ENCODE measurements around the gene BCKDHA. TPM values are rescaled to one million over a fixed set of nuclear protein-coding genes. Genes with fewer than 3 reads are reported as not detected.
"Not testable (repeated sequence)": the region's sequence is repeated elsewhere in the genome, so short reads cannot be mapped to it uniquely, and the experiment has no call there.

BCKDHA gene
- total RNA-seq, 1 experiment from 2014 or later, result 196 TPM

DNA sequence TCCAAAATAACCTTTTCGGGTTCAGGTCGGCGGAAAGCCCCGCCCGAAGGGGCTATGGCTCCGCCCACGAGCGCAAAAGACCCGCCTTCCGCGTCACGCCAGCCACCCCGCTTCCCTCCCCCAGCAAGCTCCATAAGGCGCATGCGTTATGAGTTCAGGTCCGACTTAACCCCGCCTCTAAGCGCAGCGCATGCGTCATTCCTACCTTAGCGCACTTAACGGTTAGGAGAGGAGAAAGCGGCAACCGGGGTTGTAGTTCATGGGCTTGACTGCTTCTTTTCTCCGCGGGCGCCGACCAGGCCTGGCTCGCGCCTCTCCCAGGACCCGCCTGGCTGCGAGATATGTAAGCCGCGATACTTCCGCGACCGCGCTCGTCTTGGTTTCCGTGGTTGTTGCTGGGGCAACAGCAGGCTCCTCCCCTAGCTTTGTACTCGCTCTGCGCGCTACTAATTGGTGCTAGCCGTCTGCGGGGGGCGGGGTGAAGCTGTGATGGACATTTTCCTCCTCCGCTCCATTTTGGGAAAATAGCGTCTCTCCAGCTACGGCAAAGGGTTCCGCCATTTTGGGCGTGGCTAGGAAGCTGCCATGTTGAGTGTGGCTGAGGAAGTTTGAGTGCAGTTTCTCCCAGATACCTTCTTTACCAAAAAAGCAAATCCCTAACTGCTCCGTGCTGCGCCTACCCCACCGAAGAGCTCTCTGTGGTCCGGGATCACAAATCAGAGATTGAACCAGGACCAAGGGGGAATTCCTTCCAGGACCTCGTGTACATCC lies 33.7 kb upstream of the BCKDHA start, which contains the start of gene B9D2:
TSS of gene B9D2 (minus strand) at position 397 of the 771 bp plus-strand sequence. CDS start 630 bp downstream, outside the sequence.
- in situ Hi-C loops (cut with HindIII; ENCODE audit: low pct_unique_long_range_greater_than_20kb, low sequenced_read_pairs), result no loop called here
- DNase-seq (ENCODE audit: low read depth), result peak; percentile 100

DNA sequence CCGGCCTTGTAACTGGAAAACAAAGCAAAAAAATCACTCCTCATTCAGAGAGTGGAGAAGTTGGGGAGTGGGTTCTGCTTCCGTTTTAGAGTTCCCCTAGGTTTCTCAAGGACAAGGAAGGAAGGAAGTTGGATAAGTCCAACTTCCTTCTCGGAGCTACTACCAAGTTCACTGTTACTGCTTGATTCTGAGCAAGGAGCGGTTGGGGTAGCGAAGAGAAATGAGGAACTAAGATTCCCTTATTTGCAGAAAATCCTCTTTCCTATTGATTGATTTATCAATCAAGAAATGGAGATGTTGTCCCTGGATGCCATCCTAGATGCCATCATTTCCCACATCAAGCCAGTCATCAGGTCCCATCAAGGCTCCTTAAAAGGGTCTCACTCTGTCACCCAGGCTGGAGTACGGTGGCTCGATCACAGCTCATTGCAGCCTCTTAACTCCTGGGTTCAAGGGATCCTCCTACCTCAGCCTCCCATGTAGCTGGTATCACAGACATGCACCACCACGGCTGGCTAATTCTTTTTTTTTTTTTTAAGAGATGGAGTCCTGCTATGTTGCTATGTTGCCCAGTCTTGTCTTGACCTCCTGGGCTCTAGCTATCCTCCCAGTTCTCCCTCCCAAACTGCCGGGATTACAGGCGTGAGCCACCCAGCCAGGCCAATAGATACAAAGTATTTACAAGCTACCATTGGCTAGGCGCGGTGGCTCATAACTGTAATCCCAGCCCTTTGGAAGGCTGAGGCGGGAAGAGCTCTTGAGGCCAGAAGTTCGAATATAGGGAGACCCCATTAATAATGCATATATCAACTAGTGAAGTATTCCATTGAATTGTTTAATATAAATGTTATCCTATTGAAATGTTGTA lies 32.9 kb upstream of the BCKDHA start:
- DNase-seq (ENCODE audit: low read depth), result no peak
- in situ Hi-C loops (cut with HindIII; ENCODE audit: low pct_unique_long_range_greater_than_20kb, low sequenced_read_pairs), result no loop called here

DNA sequence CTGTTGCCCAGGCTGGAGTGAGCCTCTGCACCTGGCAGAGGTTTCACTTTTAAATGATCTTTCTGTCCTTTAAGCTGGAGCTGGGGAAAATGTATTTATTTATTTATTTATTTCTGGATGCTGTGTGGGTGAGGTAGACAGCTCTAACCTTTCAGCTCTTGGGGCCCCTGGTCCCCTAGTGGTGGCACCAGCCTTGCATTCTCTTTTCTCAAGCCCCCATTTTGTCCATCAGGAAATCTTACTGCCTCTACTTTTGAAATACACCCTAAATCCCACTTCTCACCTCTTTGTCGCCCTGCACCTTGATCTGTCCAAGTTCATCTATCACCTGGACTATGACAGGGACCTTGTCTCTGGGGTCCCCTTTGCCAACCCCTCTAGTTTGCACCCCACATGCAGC lies 31.5 kb upstream of the BCKDHA start:
- DNase-seq (ENCODE audit: low read depth), result no peak
- in situ Hi-C loops (cut with HindIII; ENCODE audit: low pct_unique_long_range_greater_than_20kb, low sequenced_read_pairs), result no loop called here

DNA sequence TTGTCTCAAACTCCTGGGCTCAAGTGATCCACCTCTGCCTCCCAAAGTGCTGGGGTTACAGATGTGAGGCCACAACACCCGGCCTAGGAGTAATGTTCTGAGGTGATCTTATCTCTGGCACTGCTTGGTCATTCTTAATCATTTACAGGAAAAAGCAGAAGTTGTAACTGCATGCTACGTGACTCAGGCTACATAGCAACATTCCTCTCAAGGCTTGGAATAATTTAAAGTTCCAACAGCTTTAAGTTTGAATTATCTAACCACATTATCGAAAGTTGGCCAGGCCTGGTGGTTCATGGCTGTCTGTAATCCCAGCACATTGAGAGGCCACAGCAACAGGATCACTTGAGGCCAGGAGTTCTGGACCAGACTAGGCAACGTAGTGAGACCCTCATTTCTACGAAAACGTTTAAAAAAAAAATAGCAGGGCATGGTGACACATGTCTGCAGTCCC lies 29.7 kb upstream of the BCKDHA start:
- peak; percentile 93 for DNase-seq (ENCODE audit: low read depth)
- in situ Hi-C loops (cut with HindIII; ENCODE audit: low pct_unique_long_range_greater_than_20kb, low sequenced_read_pairs), result no loop called here

DNA sequence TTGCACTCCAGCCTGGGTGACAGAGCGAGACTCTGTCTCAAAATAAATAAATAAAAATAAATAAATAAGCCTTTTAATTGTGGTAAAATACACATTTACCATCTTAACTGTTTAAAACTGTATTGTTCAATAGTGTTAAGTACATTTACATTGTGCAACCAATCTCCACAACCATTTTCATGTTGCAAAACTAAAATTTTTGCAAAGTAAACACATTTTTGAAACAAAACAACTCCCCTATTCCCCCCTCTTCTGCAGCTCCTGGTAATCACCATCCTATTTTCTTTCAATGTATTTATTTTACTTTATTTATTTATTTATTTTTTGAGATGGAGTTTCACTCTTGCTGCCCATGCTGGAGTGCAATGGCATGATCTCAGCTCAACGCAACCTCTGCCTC lies 27.8 kb upstream of the BCKDHA start:
- DNase-seq (ENCODE audit: low read depth), result no peak
- in situ Hi-C loops (cut with HindIII; ENCODE audit: low pct_unique_long_range_greater_than_20kb, low sequenced_read_pairs), result no loop called here

DNA sequence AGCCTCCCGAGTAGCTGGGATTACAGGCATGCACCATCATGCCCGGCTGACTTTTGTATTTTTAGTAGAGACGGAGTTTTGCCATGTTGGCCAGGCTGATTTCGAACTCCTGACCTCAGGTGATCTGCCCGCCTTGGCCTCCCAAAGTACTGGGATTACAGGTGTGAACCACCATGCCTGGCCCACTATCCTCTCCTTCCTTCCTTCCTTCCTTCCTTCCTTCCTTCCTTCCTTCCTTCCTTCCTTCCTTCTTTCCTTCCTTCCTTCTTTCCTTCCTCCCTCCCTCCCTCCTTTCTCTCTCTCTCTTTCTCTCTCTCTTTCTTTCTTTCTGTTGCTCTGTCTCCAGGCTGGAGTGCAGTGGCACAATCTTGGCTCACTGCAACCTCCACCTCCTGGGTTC lies 26.5 kb upstream of the BCKDHA start:
- DNase-seq (ENCODE audit: low read depth); in situ Hi-C loops (cut with HindIII; ENCODE audit: low pct_unique_long_range_greater_than_20kb, low sequenced_read_pairs): not testable (repeated sequence)

DNA sequence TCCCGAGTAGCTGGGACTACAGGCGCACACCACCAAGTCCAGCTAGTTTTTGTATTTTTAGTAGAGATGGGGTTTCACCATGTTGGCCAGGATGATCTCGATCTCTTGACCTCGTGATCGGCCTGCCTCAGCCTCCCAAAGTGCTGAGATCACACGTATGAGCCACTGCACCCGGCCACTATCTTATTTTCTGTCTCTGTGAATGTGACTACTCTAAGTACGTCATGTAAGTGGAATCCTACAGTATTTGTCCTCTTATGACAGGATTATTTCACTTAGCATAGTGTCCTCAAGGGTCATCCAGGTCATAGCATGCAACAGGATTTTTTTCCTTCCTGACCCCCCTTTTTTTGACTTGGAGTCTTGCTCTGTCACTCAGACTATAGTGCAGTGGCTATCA lies 26.1 kb upstream of the BCKDHA start:
- in situ Hi-C loops (cut with HindIII; ENCODE audit: low pct_unique_long_range_greater_than_20kb, low sequenced_read_pairs), result no loop called here

DNA sequence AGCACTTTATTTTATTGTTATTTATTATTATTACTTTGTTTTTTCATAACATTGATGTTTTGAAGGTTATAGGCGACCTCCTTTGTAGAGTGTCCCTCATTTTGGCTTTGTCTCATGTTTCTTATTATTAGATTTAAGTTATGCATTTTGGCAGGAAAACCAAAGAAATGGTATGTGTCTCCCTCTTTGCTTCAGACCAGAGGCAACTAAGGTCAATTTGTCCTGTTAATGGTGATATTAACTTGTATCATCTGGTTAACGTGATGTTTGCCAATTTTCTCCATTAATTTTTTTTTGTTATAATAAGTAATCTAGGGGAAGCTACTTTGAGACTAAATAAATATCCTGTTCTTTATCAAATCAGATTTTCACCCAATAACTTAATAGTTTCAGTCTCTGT lies 25.1 kb upstream of the BCKDHA start:
- in situ Hi-C loops (cut with HindIII; ENCODE audit: low pct_unique_long_range_greater_than_20kb, low sequenced_read_pairs), result no loop called here
- DNase-seq (ENCODE audit: low read depth), result no peak

More for the DNA sequence above, 26.1 kb upstream of the BCKDHA start:
- no peak for DNase-seq (ENCODE audit: low read depth)

DNA sequence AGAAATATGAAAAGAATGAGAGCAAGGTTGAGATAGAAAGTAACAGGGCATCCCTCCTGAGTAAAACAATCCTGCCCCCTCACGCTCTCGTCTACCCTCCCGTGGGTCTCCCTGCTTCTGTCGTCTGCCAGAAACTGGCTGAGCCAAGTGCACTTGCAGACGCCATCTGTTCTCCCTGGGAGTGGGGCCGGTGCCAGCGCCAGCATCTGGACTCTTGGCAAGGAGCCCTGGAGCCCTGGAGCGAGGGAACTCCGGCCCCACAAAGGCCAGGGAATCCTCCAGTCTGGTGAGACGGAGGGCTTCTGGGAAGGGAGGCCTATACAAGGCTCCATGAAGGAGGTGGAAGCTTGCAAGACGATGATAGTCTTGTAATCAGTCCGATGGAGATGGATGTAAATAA lies 23.6 kb upstream of the BCKDHA start:
- no peak for DNase-seq (ENCODE audit: low read depth)
- in situ Hi-C loops (cut with HindIII; ENCODE audit: low pct_unique_long_range_greater_than_20kb, low sequenced_read_pairs), result no loop called here

DNA sequence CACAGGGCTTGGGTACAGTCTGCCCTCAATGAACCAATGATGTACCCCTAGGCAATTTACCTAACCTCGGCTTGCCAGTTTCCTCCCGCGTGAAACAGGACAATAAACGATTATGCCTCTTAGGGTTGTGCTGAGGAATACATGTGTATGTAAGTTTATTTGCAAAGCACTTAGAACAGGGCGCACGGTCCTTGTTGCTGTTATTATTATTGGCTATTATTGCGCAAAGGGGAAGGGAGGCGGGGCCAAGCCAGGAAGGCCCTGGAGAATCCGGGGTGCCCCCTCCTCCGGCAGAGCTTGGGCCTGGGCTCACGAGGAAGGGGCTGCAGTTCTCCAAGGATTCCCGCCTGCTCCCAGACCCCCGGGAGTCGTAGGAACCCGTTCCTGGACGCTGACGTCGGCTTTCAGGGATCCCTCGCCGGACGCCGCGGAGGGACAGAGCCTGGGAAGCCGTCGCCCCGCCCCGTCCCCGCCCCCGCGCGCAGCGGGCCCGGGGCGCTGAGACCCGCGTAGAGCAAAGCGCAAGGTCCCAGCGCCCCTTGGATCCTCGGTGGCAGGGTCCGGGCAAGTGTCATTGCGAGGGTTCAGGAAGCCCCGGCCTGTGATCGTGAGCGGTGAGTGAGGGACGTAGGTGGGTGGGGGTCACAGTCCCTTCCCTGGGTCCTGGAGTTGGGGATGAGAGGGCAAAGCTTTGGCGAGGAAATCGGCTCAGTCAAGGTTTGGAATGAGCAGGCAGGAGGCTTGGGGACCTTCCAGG lies 21.2 kb upstream of the BCKDHA start, which contains the start of gene TMEM91:
TSS of gene TMEM91 (plus strand) at position 293 of the 757 bp plus-strand sequence. CDS start 1,777 bp downstream, outside the sequence.
- no peak for DNase-seq (ENCODE audit: low read depth)
- in situ Hi-C loops (cut with HindIII; ENCODE audit: low pct_unique_long_range_greater_than_20kb, low sequenced_read_pairs), result no loop called here

DNA sequence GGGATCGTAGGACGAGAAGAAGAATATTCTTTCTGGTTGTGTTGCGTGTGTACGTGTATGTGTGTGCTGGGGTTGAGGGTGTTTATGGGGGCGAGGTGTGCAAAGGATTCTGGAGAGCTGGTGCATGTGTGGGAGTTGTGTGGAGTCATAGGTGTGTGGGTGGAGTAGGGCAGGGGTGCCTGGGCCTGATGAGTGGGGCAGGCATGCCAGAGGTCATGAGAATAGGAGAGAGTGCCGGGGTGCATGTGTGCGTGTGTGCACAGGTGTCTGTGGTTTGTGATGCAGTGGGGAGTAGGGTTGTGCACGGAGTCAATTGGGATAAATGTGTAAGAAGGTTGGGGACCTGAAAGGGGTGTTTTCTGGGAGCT lies 20.6 kb upstream of the BCKDHA start:
- in situ Hi-C loops (cut with HindIII; ENCODE audit: low pct_unique_long_range_greater_than_20kb, low sequenced_read_pairs), result no loop called here

DNA sequence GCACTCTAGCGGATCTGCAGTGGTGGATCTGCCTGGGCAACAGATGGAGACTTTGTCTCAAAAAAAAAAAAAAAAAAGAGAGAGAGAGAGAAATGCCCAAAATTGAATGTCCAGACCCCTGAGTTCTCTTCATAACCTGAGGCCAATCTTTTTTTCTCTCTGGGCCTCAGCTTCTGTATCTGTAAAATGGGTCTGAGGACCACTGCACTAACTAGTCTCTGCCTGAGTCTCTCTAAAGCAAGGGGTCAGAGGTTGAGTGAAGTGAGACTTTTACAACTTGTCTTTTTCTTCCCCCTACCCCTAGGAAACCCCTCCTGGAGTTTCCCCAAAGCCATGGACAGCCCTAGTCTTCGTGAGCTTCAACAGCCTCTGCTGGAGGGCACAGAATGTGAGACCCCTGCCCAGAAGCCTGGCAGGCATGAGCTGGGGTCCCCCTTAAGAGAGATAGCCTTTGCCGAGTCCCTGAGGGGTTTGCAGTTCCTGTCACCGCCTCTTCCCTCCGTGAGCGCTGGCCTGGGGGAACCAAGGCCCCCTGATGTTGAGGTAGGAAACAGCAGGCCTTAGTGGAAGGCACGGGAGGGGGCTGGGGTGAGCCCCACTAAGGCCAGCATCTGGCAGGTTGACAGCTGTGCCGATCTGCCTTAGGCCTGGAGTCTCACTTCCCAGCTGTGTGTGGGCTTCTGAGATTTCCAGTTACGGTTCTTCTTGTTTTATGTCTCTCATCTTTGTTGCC lies 19.5 kb upstream of the BCKDHA start:
- DNase-seq (ENCODE audit: low read depth), result no peak
- in situ Hi-C loops (cut with HindIII; ENCODE audit: low pct_unique_long_range_greater_than_20kb, low sequenced_read_pairs), result no loop called here

More for the DNA sequence above, 20.6 kb upstream of the BCKDHA start:
- DNase-seq (ENCODE audit: low read depth), result no peak

DNA sequence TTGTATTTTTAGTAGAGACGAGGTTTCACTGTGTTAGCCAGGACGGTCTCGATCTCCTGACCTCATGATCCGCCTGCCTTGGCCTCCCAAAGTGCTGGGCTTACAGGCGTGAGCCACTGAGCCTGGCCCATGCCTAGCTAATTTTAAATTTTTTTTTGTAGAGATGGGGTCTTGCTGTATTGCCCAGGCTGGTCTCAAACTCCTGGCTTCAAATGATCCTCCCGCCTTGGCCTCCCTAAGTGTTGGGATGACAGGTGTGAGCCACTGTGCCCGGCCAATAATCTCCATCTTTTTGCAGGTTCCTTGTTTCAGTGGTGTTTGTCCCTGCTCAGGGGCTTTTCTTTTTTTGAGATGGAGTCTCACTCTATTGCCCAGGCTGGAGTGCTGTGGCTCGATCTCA lies 16.1 kb upstream of the BCKDHA start:
- in situ Hi-C loops (cut with HindIII; ENCODE audit: low pct_unique_long_range_greater_than_20kb, low sequenced_read_pairs); DNase-seq (ENCODE audit: low read depth): not testable (repeated sequence)

DNA sequence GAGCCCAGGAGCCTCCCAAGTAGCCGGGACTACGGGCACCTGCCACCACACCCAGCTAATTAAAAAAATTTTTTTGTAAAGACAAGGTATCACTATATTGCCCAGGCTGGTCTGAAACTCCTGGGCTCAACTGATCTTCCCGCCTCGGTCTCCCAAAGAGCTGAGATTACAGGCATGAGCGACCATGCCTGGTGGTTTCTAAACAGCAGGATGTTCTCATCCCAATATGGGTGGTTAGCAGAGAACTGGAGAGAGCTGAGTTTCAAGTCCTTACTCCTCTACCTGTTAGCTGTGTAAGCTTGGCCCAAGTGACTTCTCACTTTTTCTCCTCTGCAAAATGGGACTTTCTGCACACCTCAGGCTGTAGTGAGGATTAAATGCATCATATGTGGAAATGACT lies 13.3 kb upstream of the BCKDHA start:
- peak; percentile 50 for DNase-seq (ENCODE audit: low read depth)
- in situ Hi-C loops (cut with HindIII; ENCODE audit: low pct_unique_long_range_greater_than_20kb, low sequenced_read_pairs), result no loop called here

DNA sequence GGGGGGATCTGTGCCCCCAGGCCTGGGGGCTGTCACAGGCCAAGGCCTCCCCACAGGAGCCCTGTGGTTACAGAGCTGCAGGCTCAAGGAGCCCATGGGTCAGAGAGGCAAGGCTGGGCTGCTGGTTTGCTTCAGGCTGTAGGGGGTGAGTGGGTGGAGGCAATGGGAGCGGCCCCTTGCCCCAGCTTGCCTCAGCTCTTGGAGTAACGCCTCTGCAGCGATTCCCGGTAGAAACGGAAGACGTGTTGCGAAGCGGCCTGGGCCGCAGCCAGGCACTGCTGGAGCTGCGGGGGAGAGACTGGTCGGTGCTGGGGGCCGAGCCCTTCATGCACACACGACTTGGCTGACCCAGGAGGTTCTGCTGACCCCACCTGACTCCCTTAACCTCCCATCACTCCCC lies 11.2 kb upstream of the BCKDHA start:
- DNase-seq (ENCODE audit: low read depth), result no peak
- in situ Hi-C loops (cut with HindIII; ENCODE audit: low pct_unique_long_range_greater_than_20kb, low sequenced_read_pairs), result no loop called here

DNA sequence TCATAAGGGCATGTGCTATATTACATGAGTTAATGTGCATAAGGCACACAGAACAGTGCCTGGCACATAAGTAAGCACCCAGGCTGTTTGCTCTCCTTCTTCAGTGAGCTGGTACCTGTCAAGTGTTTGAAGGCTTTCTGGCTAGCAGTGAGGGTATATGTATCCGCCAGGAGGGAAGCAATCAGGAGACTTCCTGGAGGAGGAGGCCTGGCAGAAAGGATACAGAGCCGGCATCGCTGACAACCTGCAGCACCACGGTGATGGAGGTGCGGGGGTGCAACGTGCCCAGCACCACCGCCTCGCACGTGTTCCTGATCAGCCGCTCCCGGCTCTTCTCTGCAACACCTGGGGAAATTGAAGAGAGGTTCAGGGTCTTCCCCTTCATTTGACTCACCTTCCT lies 6.0 kb upstream of the BCKDHA start:
- no peak for DNase-seq (ENCODE audit: low read depth)
- in situ Hi-C loops (cut with HindIII; ENCODE audit: low pct_unique_long_range_greater_than_20kb, low sequenced_read_pairs), result no loop called here

DNA sequence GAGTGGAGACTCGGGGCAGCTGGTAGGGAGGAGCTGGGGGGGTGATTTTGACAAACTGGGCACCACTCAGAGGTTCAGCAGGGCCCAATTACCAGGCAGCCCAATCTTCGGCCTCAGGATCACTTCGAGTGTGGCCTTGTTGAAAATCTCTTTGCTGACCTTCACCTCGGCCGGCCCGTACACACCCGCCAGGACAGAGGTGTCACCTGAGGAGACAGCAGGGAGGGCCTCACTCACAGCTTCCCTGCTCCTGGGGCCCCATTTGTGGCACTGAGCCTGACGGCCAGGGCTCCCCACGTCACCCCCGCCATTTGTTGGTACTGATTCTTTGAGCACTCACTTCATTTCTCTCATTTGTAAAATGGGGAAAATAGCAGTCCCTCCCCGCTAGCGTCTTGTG lies 4.8 kb upstream of the BCKDHA start:
- in situ Hi-C loops (cut with HindIII; ENCODE audit: low pct_unique_long_range_greater_than_20kb, low sequenced_read_pairs), result no loop called here
- DNase-seq (ENCODE audit: low read depth), result no peak

DNA sequence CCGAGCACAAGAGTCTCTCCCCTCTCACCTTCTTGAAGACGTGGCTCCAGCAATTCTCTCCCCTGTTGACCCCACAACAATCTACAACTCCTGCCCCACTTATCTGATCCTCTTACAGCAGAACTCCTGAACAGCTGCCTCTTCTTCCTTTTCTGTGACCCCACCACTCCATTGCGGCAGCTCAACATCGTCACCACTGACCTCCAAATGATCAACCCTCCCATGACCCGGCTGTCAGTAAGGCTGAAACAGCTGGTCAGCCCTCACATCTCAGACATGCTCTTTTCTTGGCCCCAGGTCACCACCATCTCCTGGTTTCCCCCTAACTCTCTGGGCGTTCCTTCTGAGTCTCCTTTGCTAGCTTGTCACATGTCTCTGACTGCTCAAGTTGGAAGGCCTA lies 2.3 kb upstream of the BCKDHA start:
- in situ Hi-C loops (cut with HindIII; ENCODE audit: low pct_unique_long_range_greater_than_20kb, low sequenced_read_pairs), result no loop called here

More for the DNA sequence above, 2.3 kb upstream of the BCKDHA start:
- DNase-seq (ENCODE audit: low read depth), result no peak

Measured in Caki2 (cell line).